Measurements from ENCODE around the gene MRPL28.
"Not testable (repeated sequence)": the region's sequence is repeated elsewhere in the genome, so short reads cannot be mapped to it uniquely, and the experiment has no call there.

MRPL28 gene

DNA sequence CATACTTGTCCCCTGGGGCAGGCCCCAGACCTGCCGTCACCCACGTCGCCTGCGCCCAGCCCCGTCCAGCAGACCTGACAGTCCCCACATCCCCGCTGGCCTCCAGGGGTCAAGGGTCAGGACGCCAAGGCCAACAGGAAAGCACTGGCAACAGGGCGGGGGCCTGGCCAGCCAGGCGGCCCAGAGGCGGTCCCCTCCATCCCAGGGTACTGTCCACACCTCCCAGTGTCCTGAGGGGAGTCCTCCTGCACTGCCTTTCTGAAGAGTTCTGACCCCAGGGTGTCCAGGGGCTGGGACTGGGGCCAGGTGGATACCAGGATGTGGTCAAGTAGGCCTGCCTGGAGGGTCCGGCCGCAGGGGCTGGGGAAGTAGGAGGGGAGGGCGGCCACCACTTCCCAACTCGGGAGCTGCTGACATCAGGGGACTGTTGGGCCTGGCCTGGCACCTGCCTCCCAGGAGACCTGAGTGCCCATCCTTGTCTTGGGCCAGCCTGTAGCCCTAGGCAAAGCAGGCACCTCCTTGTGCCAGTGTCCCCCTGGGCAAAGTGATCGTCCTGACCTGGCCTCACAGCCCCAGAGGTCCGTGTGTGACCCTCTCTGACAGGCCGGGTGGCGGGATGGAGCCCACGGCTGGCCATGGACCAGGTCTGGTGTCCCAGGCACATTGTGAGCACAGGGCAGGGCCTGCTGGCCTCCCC lies 11.1 kb downstream of the MRPL28 start:
- DNase-seq = no peak

DNA sequence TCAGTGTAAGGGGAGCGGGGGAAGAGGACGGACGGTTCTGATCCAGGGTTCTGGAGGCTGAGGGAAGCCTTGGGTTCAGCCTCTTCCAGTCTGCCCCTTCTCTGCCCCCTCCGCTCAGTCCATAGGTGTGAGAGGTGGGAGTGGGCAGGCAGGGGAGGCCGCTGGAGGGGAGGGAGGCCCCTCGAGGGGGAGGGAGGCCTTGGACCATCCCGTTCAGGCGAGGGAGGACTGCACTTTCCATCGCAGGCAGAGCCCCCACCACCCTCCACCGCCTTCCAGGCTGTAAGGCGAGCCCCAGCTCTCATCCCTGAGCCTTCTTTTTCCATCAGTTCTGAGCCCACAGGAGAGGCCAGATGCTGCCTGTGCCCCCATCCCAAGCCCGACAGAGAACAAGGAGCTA lies 13.6 kb downstream of the MRPL28 start:
- no peak for DNase-seq

DNA sequence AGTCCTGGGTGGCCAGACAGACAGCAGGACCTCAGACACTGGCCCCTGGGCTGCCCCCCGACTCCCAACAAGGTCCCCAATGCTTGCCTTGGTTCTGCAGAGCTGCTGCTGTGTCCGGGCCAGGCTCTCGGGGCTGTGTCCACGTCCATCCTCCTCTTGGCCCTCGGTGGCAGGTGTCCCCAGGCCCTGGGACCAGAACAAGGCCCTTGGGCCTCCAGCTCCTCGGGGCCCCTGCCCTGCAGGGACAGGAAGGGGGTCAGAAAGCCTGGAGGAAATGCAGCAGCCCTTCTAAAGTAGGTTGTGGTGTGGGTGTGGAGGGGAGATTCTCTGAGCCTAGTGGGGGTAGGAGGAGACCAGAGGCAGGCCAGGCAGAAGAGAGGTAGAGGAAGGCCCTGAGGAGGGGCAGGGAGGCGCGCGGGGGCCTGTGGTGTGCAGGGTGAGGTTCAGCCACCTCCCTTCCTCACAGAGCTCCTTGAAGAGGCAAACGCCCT lies 15.3 kb downstream of the MRPL28 start:
- DNase-seq = peak; percentile 75

DNA sequence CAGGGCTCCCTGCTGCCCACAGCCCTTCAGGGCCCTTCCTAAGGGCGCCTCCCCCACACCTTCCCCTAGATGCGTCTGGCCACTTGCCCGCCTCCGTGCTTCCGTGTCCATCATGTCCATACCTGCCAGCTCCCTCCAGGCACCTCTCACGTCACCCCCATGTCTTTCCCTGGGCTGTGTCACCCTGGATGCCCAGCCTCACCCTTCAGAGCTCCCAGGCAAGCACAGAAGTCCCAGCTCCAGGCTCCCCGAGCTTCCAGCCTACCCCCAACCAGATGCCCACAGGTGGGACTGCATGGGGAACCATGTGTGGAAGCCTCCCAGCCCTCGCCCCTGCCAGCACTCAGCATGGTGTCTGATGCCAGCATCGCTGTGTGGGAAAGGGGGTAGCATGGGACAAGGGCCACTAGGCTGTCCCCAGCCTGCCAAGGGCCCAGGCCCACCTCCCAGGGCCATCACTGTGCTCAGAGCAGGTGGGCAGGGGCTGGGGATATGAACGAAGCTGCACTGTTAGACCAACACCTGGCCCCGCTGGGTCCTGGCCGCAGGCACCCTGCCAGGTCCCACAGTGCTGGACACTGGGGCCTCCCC lies 16.0 kb downstream of the MRPL28 start:
- DNase-seq = no peak

DNA sequence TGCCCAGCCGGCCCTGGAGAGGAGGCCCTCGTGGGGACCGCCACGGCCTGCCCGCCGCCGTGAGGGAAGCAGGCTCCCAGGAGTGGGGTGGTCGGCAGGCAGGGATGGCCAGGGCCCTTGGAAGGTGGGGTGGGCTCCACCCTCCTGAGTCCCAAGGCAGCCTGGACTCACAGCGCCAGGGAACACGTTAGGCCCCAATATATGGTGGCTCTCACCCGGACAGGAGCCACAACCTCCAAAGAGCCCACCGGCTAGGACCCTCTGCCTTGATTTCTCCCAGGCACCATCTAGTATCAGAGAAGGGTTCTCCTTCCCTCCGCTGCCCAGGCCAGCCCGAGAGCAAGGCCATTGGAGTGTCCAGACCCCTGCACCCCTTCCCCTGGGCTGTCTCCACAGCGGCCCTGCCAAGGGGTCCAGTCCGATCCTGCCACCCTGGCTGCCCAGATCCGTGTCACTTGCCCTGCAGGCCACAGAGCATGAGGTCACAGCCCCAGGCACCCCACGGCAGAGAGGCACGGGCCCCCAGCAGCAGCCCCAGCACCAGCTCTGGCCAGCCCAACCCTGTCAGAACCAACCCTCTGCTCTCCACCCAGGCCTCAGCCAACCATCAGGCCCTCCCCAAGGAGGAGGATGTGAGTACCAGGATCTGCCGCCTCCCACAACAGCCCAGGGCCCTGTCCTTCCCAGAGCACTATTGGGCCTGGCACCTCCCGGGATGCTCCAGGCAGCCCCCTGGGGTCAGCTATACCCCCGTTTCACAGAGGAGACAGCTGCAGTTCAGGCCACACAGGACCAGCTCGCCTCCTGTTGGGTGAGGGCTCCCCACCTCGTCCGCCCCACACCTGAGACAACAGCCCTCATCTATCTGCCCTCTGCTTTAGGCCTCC lies 16.7 kb downstream of the MRPL28 start:
- no peak for DNase-seq

DNA sequence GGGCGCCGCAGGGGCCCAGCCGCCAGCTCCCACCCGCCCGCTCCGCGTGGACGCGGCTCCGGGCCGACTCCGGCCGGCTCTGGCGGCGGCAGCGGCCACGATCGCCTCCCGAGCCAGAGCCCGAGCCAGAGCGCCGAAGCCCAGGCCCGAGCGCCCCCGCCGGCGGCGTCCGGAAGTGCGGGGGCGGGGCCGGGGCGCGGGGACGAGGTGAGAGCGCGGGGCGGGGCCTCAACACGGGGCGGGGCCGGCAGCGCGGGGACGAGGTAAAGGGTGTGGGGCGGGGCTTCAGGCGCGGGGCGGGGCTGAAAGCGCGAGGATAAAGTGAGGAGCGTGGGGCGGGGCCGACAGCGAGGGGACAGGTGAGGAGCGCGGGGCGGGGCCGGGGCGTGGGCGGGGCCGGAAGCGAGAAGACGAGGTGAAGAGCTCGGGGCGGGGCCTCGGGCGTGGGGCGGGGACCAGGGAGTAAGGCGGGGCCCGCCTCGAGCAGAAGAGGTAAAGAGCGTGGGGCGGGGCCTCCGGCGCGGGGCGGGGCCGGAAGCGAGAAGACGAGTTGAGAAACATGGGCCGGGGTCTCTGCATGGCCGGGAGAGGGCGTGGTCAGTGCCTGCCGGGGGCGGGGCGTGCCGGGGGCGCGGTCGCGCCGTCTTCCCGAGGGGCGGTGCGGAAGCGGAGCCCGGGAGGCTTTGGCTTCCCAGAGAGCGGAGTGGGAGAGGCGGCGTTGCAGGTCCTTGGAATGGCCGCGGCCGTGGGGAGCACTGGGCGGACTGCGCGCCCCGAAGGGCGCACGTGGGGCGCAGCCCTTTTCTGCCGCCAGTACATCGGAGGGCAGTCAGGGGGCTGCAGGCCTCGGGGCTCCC lies 17.6 kb downstream of the MRPL28 start, which contains the start of gene AXIN1:
Gene AXIN1 (minus strand): TSS at position 177 of the 857 bp plus-strand sequence. CDS start 5,698 bp downstream, outside the sequence.
- DNase-seq = peak; percentile 100

DNA sequence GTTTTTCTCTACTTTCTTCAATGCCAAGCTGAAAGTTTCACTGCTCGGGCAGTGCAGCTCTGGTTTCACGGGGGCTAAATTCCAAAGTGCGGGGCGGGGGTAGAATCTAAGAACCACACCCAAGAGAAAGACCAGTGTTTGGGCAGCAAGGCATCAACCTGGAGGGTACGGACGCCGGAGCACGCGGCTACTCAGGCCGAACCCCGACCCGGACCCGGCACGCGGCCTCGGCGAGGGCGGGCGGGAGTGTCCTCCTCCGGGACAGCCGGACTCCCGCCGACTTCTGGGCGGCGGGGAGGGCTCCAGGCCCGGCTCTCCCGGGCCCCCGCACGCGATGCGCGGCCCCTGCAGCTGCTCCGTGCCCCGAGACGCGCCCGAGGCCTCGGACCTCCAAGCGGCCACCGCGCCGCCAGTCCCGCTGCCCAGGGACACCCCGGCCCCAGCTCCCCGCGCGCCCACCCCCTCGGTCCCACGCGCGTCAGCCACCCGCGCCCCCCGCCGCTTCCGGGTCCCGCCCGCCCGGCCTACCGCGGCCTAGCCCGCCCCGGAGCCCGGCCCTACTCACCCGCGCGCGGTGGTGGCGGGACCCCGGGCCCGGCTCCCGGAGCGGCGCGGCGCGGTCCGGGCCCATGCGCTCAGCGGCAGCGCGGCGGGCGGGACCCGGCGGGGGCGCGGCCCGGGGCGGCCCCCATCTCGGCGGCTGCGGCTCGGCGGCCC lies 18.4 kb downstream of the MRPL28 start:
- peak; percentile 43 for DNase-seq

DNA sequence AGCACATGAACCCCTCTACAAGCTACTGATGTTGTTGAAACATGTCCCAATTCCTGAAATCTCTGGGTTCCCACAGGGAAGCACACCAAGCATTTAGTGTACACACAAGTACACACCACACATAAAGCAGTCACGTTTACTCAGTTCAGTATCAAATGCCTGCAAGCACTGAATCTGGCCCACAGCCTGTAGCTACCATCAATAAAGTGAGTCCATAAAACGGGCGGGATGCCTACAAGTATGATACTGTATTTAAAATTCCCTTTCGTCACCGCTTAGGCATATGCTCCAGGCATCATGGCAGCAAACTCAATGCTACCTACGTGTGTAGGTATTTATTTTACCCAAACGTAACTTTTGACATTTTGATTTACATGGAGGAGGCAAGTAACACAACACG lies 20.1 kb downstream of the MRPL28 start:
- no peak for DNase-seq

DNA sequence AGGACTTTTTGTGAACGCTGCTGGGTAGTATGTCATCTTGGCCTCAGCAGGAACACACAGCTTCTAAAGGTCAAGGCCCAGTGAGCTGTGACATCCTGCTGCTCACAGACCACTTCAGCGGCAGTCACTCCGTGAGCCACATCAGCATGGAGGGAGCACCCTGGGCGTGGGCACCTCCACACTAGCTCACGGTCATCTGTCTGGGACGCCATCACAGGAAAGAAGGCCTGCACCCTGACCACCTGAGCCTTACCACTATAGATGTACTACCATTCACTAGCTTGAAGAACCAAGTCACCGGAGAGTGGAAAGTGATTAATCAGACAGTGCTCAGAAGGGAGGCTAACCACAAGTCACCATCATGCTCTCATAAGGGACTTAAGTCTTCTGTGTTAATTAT lies 21.1 kb downstream of the MRPL28 start:
- DNase-seq = no peak

DNA sequence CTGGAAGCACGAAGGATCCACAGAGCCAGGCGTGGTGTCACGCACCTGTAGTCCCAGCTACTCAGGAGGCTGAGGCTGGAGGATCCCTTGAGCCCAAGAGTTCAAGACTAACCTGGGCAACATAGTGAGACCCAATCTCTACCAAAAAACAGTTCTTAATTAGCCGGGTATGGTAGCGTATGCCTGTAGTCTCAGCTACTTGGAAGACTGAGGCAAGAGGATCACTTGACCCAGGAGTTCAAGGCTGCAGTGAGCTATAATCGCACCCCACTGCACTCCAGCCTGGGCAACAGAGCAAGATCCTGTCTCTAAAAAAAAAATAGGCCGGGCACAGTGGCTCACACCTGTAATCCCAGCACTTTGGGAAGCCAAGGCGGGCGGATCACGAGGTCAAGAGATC lies 21.8 kb downstream of the MRPL28 start:
- not testable (repeated sequence) for DNase-seq

DNA sequence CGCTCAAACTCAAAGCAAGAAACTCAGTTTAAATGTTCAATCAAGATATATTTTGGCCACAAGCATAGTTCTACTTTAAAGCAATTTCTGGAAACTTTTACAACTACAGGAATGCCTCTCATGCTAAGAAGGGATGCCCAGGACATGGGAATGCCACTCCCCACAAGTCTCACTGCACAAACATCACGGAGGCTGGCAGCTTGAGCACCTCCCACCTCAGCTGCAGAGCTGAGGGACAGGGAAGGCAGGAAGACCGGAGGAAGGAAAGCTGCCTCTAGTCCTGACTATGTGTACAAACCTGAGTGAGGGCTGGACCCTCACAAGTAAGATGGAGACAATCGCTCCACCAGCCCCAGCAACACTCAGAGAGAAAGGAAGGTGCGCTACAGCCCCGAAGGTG lies 23.1 kb downstream of the MRPL28 start:
- DNase-seq = no peak

DNA sequence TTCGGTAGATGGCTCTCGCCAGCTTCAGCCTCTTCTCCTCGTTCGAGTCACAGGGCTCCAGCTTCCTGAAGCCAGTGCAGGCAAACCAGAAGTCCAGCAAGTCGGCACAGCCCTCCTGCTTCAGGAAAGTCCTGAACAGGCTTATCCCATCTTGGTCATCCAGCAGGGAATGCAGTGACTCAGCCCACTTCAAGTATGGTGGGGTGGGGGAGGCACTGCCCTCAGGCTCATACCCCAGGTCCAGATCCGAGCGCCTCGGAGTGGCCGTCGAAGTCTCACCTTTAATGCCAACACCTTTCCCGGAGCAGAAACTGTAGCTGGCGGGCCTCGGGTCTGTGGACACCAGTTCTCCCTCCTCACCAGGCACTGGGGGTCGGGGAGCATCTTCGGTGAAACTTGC lies 23.8 kb downstream of the MRPL28 start:
- no peak for DNase-seq

DNA sequence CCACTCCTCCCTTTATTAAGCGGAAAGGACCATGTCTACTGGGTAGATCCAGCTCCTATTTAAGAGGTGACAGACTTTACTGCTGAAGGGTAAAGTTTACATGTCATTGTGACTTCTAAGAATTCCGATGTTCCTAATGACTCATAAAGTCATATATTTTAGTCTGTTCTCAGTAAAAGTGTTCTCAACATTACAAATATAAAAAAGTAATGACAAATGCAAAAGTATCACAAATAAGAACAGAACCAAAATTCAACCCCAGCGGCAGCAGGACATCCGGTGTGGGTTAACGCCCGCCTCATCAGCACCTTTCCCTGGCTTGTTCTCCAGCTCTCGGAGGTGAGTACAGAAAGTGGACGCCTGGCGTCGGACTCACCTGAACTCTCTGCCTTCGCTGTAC lies 24.6 kb downstream of the MRPL28 start:
- DNase-seq = no peak

DNA sequence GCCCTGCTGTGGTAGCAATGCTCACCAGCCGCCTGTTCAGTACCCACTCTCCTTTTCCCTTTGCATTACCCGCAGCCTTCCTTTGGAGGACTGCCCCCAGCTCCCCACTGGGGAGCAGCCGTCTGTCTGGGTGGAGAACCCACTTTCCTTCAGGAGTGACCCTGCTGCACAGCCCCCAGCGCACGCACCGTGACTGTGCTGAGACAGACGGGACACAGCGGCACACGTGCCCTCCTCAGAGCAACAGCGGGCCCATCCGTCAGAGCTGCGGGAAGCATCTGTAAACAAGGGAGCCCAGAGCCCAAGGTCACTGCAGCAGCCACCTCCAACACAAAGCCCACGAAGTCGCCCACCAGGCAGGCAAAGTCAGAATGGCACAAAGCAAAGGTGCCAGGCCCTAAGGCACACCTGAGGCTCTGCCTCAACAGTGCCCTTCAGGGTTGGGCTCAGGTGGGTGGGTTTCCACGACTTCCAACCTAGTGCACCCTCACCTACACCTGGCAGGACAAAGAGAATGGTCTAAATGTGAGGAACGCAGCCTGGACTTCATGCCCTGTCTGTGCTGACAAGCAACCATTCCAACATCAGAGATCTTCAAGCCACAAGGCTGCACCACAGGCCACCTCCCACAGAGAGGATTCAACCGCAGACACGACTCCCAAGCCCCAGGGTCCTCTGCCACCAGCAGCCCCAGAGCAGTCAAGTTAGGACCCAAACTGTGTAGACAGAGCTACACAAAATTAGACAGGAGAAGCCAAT lies 27.7 kb downstream of the MRPL28 start:
- DNase-seq = no peak

DNA sequence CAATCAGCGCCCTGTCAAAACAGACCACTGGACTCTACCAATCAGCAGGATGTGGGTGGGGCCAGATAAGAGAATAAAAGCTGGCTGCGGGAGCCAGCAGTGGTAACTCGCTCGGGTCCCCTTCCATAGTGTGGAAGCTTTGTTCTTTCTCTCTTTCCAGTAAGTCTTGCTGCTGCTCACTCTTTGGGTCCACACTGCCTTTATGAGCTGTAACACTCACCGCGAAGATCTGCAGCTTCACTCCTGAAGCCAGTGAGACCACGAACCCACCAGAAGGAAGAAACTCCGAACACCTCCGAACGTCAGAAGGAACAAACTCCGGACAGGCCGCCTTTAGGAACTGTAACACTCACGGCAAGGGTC lies 28.4 kb downstream of the MRPL28 start:
- DNase-seq = not testable (repeated sequence)

DNA sequence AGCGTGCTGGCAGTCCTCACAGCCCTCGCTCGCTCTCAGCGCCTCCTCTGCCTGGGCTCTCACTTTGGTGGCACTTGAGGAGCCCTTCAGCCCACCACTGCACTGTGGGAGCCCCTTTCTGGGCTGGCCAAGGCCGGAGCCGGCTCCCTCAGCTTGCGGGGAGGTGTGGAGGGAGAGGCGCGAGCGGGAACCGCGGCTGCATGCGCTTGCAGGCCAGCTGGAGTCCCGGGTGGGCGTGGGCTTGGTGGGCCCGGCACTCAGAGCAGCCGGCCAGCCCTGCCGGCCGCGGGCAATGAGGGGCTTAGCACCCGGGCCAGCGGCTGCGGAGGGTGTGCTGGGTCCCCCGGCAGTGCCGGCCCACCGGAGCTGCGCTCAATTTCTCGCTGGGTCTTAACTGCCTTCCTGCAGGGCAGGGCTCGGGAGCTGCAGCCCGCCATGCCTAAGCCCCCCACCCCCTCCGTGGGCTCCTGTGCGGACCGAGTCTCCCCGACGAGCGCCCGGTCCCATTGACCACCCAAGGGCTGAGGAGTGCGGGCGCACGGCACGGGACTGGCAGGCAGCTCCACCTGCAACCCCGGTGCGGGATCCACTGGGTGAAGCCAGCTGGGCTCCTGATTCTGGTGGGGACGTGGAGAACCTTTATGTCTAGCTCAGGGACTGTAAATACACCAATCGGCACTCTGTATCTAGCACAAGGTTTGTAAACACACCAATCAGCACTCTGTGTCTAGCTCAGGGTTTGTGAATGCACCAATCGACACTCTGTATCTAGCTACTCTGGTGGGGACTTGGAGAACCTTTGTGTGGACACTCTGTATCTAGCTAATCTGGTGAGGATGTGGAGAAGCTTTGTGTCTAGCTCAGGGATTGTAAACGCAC lies 29.0 kb downstream of the MRPL28 start:
- DNase-seq = not testable (repeated sequence)

DNA sequence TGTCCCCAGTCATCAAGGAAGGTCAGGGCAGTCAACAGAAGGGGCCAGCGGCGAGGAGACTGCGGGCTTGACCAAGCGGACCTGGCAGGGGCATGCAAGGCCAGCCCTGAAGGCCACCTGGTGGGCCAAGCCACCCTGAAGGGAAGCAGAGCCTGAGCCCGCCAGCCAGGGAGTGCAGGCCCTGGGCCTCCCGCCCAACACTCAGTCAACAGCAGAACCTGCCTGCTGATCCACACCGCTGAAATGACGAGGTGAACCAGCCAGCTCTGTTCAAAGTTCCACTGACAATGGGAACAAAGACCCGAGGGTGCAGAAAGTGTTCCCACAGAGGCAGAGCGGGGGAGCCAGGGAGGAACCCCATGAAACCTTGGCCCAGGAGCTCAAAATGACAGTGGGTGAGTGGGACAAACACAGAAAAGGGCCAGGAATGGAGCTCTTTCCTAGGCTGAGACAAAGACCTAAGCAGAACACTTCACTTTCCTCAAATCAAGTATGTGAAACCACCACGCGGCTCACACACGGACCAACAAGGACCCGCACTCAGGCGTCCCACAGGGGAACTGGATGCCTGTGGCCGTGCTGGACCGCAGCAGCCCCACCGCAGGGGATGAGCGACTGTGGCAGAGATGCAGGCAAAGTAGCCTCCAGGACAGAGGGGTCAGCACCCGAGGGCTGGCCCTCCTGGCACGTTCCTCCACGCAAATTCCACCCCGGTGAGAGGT lies 29.8 kb downstream of the MRPL28 start:
- no peak for DNase-seq

DNA sequence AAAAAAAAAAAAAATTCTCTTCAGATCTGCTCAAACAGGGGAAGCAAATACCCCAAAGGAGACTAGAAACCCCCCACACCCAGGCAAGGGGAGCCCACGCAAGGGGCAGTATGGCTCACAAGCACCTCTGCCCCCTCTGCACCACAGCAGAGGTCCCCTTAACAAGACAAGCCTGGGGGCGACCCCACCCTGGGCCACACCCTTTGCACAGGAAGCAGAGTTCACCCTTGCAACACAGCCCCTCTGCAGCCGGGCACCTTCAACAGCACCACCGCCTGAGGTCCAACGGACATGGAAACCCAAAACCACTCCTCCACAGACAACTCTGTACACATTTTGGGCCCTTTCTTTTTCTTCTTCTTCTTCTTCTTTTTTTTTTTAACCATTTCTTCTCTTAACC lies 30.7 kb downstream of the MRPL28 start:
- peak; percentile 33 for DNase-seq

DNA sequence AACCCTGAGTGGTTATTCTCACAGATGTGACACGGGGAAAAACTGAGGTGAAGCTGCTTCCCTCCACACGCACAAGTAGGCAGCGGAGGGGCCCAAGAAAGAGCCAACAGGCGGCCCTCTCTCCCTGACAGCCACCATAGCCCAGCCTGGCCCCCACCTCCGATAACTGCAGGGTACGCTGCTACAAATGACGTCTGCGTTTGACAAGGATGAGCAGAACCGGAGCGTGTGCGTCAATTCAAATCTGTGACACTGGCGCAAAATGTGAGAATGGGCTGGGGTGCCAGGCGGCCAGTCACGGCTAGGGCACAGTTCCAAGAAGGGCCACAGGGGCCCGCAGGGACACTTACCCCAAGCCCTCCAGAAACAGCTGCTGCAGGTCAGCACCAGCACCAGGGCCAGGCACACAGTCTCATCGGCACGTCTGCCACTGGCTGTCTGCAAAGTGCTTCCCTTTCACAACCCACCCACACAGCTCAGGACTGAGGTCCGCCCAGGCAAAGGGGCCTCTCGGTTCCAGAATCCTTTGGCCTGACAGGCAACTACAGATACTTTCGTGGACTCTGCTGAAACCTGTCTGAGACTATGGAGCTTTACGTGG lies 32.3 kb downstream of the MRPL28 start:
- no peak for DNase-seq
